GM23338 (cell line): Measurements from ENCODE around the gene PRR36. TPM values are rescaled to one million over a fixed set of nuclear protein-coding genes. Genes with fewer than 3 reads are reported as not detected.

ENCODE experiments used
- JUNB ChIP-seq: IDR thresholded peaks from one replicate; pipeline ENCODE4 v1.6.1; 2016; ENCODE audit warnings: antibody characterized with exemption; ENCODE audit not compliant: unreplicated experiment
- NANOG ChIP-seq: IDR thresholded peaks from 2 replicates; pipeline ENCODE4 v1.6.1; 2016; ENCODE audit warnings: antibody characterized with exemption, borderline replicate concordance
- POLR2AphosphoS5 ChIP-seq: IDR thresholded peaks from 2 replicates; pipeline ENCODE4 v1.6.1; 2016; ENCODE audit warnings: antibody characterized with exemption, low read depth
- polyA plus RNA-seq: library from polyadenylated mRNA; unstranded; fragments of >200 nt; fragmentation: Nextera tagmentation; extraction: Ambion mirVana; gene quantifications from 2 replicates; pipeline ENCODE4 v1.2.1, GENCODE V29; 2016
- total RNA-seq: library from RNA; depleted of rRNA; stranded (reverse); fragments of >200 nt; shearing (Covaris generic); gene quantifications from 2 replicates; pipeline ENCODE4 v1.2.3, GENCODE V29; 2014
- TF ChIP-seq, protein P1 (sequence below): fragments of 250-450 bp; sonication (Bioruptor Pico); IDR thresholded peaks from 2 replicates; pipeline ENCODE4 v1.5.0; 2020; ENCODE audit warnings: mild to moderate bottlenecking, moderate library complexity
- TF ChIP-seq, protein P2 (sequence below): IDR thresholded peaks from 2 replicates; pipeline ENCODE4 v1.6.1; 2016; ENCODE audit warnings: antibody characterized with exemption

PRR36 gene
- total and polyA plus RNA-seq, 2 experiments from 2014 or later = 17.6 to 17.9 TPM

DNA sequence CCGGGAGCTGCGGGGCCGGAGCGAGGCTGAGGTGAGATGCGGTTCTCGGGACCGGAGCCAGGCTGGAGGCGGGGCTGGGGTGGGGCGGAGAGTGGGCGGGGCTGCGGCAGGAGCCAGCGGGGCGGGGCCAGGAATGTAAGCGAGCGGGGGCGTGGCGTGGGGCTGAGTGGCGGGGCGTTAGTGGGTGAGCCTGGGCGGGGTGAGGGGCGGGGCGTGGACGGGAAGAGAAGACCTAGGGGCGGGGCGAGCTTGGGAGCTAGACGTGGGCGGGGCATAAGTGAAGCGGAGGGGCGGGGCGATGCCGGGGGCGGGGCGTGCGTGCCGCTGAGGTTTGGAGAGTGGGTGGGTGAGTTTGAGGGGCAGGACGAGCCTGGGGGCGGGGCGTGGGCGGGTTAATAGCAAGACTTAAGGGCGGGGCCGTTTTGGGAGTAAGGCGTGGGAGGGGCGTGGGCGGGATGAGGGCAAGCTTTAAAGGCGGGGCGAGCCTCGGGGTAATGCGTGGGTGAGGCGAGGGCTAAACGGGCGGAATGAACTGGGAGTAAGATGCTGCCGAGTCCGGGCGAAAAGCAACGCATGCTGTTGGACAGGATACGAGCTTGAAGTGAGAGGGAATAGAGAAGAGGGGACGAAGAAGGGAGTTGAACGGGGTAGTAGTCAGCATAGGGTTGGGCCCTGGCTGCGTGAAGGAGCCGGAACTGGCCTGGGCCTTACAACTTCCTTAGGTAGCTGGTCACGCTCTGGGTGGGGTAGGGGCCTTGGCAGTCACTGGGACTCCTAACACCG, 46.5 kb upstream of the PRR36 start (continued):
- TF ChIP-seq, protein P1, sequence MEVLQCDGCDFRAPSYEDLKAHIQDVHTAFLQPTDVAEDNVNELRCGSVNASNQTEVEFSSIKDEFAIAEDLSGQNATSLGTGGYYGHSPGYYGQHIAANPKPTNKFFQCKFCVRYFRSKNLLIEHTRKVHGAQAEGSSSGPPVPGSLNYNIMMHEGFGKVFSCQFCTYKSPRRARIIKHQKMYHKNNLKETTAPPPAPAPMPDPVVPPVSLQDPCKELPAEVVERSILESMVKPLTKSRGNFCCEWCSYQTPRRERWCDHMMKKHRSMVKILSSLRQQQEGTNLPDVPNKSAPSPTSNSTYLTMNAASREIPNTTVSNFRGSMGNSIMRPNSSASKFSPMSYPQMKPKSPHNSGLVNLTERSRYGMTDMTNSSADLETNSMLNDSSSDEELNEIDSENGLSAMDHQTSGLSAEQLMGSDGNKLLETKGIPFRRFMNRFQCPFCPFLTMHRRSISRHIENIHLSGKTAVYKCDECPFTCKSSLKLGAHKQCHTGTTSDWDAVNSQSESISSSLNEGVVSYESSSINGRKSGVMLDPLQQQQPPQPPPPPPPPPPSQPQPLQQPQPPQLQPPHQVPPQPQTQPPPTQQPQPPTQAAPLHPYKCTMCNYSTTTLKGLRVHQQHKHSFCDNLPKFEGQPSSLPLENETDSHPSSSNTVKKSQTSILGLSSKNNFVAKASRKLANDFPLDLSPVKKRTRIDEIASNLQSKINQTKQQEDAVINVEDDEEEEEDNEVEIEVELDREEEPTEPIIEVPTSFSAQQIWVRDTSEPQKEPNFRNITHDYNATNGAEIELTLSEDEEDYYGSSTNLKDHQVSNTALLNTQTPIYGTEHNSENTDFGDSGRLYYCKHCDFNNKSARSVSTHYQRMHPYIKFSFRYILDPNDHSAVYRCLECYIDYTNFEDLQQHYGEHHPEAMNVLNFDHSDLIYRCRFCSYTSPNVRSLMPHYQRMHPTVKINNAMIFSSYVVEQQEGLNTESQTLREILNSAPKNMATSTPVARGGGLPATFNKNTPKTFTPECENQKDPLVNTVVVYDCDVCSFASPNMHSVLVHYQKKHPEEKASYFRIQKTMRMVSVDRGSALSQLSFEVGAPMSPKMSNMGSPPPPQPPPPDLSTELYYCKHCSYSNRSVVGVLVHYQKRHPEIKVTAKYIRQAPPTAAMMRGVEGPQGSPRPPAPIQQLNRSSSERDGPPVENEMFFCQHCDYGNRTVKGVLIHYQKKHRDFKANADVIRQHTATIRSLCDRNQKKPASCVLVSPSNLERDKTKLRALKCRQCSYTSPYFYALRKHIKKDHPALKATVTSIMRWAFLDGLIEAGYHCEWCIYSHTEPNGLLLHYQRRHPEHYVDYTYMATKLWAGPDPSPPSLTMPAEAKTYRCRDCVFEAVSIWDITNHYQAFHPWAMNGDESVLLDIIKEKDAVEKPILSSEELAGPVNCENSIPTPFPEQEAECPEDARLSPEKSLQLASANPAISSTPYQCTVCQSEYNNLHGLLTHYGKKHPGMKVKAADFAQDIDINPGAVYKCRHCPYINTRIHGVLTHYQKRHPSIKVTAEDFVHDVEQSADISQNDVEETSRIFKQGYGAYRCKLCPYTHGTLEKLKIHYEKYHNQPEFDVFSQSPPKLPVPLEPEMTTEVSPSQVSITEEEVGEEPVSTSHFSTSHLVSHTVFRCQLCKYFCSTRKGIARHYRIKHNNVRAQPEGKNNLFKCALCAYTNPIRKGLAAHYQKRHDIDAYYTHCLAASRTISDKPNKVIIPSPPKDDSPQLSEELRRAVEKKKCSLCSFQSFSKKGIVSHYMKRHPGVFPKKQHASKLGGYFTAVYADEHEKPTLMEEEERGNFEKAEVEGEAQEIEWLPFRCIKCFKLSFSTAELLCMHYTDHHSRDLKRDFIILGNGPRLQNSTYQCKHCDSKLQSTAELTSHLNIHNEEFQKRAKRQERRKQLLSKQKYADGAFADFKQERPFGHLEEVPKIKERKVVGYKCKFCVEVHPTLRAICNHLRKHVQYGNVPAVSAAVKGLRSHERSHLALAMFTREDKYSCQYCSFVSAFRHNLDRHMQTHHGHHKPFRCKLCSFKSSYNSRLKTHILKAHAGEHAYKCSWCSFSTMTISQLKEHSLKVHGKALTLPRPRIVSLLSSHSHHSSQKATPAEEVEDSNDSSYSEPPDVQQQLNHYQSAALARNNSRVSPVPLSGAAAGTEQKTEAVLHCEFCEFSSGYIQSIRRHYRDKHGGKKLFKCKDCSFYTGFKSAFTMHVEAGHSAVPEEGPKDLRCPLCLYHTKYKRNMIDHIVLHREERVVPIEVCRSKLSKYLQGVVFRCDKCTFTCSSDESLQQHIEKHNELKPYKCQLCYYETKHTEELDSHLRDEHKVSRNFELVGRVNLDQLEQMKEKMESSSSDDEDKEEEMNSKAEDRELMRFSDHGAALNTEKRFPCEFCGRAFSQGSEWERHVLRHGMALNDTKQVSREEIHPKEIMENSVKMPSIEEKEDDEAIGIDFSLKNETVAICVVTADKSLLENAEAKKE (CRISPR knock-in tag) = no peak
- TF ChIP-seq, protein P2, sequence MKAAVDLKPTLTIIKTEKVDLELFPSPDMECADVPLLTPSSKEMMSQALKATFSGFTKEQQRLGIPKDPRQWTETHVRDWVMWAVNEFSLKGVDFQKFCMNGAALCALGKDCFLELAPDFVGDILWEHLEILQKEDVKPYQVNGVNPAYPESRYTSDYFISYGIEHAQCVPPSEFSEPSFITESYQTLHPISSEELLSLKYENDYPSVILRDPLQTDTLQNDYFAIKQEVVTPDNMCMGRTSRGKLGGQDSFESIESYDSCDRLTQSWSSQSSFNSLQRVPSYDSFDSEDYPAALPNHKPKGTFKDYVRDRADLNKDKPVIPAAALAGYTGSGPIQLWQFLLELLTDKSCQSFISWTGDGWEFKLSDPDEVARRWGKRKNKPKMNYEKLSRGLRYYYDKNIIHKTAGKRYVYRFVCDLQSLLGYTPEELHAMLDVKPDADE = no peak
- no peak for TF ChIP-seq POLR2AphosphoS5
- no peak for TF ChIP-seq NANOG
- TF ChIP-seq JUNB = no peak
